ENCODE data around the gene FMN1. TPM values are rescaled to one million over a fixed set of nuclear protein-coding genes. Genes with fewer than 3 reads are reported as not detected.

Gene FMN1
- total RNA-seq, 4 donors from 2014 or later: 12.6 to 52.2 (median 20.1) TPM

- intact Hi-C loops (cut with DNase I; ENCODE audit: low total_unique reads): no loop called here
- TF ChIP-seq CTCF (IDR thresholded peaks at IDR 0.05) (no peak), POLR2A (IDR thresholded peaks at IDR 0.05) (no peak)
- H3K4me3 ChIP-seq (ENCODE audit: low read depth, poor library complexity, severe bottlenecking): no peak overlapping the region
- DNase-seq (ENCODE audit: low spot score in 2 of 2): no peak
- 90 to 95% methylated on average over 4 of the region's 4 CpGs for WGBS, 2 donors
These were observed 257.5 kb downstream of the FMN1 start for GRCh38 chr15:32936976-32937375.

GRCh38 chr15:32936283-32936918 lies 258.1 kb downstream of the FMN1 start:
- no peak for TF ChIP-seq CTCF (IDR thresholded peaks at IDR 0.05)
- TF ChIP-seq POLR2A (IDR thresholded peaks at IDR 0.05): no peak
- 50 to 57% methylated on average over 1 of the region's 1 CpG for WGBS, 2 donors
- no peak overlapping the region for H3K4me3 ChIP-seq (ENCODE audit: low read depth, poor library complexity, severe bottlenecking)
- DNase-seq (ENCODE audit: low spot score in 2 of 2): no peak
- intact Hi-C loops (cut with DNase I; ENCODE audit: low total_unique reads): no loop called here

- no peak overlapping the region for H3K4me3 ChIP-seq (ENCODE audit: low read depth, poor library complexity, severe bottlenecking)
- 91 to 97% methylated on average over 5 of the region's 5 CpGs for WGBS, 2 donors
- no peak for TF ChIP-seq POLR2A (IDR thresholded peaks at IDR 0.05)
- no peak for TF ChIP-seq CTCF (IDR thresholded peaks at IDR 0.05)
- intact Hi-C loops (cut with DNase I; ENCODE audit: low total_unique reads): no loop called here
- no peak for DNase-seq (ENCODE audit: low spot score in 2 of 2)
These were observed 259.4 kb downstream of the FMN1 start for GRCh38 chr15:32935139-32935538.

- intact Hi-C loops (cut with DNase I; ENCODE audit: low total_unique reads): no loop called here
- no peak for DNase-seq (ENCODE audit: low spot score in 2 of 2)
- WGBS, 2 donors: 84 to 89% methylated on average over 1 of the region's 1 CpG
- no peak overlapping the region for H3K4me3 ChIP-seq (ENCODE audit: low read depth, poor library complexity, severe bottlenecking)
- TF ChIP-seq POLR2A (IDR thresholded peaks at IDR 0.05): no peak
- TF ChIP-seq CTCF (IDR thresholded peaks at IDR 0.05): no peak
These were observed 261.3 kb downstream of the FMN1 start for GRCh38 chr15:32933236-32933635.

GRCh38 chr15:32928876-32929275 lies 265.6 kb downstream of the FMN1 start:
- WGBS, 2 donors: 62 to 65% methylated on average over 3 of the region's 3 CpGs
- intact Hi-C loops (cut with DNase I; ENCODE audit: low total_unique reads): no loop called here
- TF ChIP-seq CTCF (IDR thresholded peaks at IDR 0.05) (no peak), POLR2A (IDR thresholded peaks at IDR 0.05) (no peak)
- H3K4me3 ChIP-seq (ENCODE audit: low read depth, poor library complexity, severe bottlenecking): no peak overlapping the region
- DNase-seq (ENCODE audit: low spot score in 2 of 2): no peak

- TF ChIP-seq CTCF (IDR thresholded peaks at IDR 0.05) (no peak), POLR2A (IDR thresholded peaks at IDR 0.05) (no peak)
- DNase-seq (ENCODE audit: low spot score in 2 of 2): no peak
- H3K4me3 ChIP-seq (ENCODE audit: low read depth, poor library complexity, severe bottlenecking): no peak overlapping the region
- intact Hi-C loops (cut with DNase I; ENCODE audit: low total_unique reads): no loop called here
- WGBS, 2 donors: 95 to 97% methylated on average over 4 of the region's 4 CpGs
These were observed 267.4 kb downstream of the FMN1 start for GRCh38 chr15:32927124-32927523.
